Measurements from ENCODE around the gene ERRFI1.
"Not testable (repeated sequence)": the region's sequence is repeated elsewhere in the genome, so short reads cannot be mapped to it uniquely, and the experiment has no call there.

The ERRFI1 gene

GRCh38 chr1:7963841-7964240 lies 62.3 kb downstream of the ERRFI1 start:
- not testable (repeated sequence) for FAIRE-seq

- not testable (repeated sequence) for FAIRE-seq
Measured at GRCh38 chr1:7963378-7963730, 62.8 kb downstream of the ERRFI1 start.

- no peak for FAIRE-seq
Measured at GRCh38 chr1:7962636-7963377, 63.3 kb downstream of the ERRFI1 start.

- no peak for FAIRE-seq
Measured at GRCh38 chr1:7962014-7962335, 64.1 kb downstream of the ERRFI1 start.

Measured in TTC549 (cell line).